HepG2 (cell line): ENCODE measurements around the gene CSNK1D. TPM values are rescaled to one million over a fixed set of nuclear protein-coding genes. Genes with fewer than 3 reads are reported as not detected.

Source experiments
- AKAP8 ChIP-seq: sonication (generic); formaldehyde crosslinking; IDR thresholded peaks from 2 replicates; pipeline ENCODE4 v1.5.1; 2020; ENCODE audit warnings: mild to moderate bottlenecking, missing genetic modification reagents
- BRD4 ChIP-seq: sonication (generic); formaldehyde crosslinking; IDR thresholded peaks from 2 replicates; pipeline ENCODE4 v1.4.0; 2020; ENCODE audit warnings: missing genetic modification reagents
- CHCHD3 ChIP-seq: sonication (generic); formaldehyde crosslinking; IDR thresholded peaks from 2 replicates; pipeline ENCODE4 v1.8.0; 2022; ENCODE audit warnings: mild to moderate bottlenecking, missing genetic modification reagents, moderate library complexity
- HNF4G ChIP-seq, 2 experiments: sonication (generic) in 1 of 2; formaldehyde crosslinking in 1 of 2; IDR thresholded peaks; 2 replicates each; pipeline versions ENCODE4 v1.4.0 to v1.6.1; 2011 to 2020; ENCODE audit warnings: borderline replicate concordance in 2 of 2, low read depth in 2 of 2, mild to moderate bottlenecking in 2 of 2, low read length in 1 of 2, missing genetic modification reagents in 1 of 2, moderate library complexity in 1 of 2
- KDM3A ChIP-seq: IDR thresholded peaks from 2 replicates; pipeline ENCODE4 v1.6.1; 2018; ENCODE audit warnings: low read depth, missing compliant biosample characterization
- MTA3 ChIP-seq: sonication (generic); formaldehyde crosslinking; IDR thresholded peaks from 2 replicates; pipeline ENCODE4 v1.4.0; 2020; ENCODE audit warnings: missing genetic modification reagents
- PAF1 ChIP-seq: IDR thresholded peaks from 2 replicates; pipeline ENCODE4 v1.6.1; 2016; ENCODE audit warnings: missing genetic modification reagents, missing compliant biosample characterization
- POLR2AphosphoS2 ChIP-seq: IDR thresholded peaks from 2 replicates; pipeline ENCODE4 v1.6.1; 2011; ENCODE audit warnings: low read depth, low read length, improper control_type of control experiment
- YY1 ChIP-seq: IDR thresholded peaks from 2 replicates; pipeline ENCODE4 v1.6.1; 2011; ENCODE audit warnings: low read length, low read depth, moderate library complexity, mild to moderate bottlenecking; ENCODE audit not compliant: insufficient read depth, insufficient replicate concordance
- ZBTB3 ChIP-seq: sonication (generic); formaldehyde crosslinking; IDR thresholded peaks from 2 replicates; pipeline ENCODE4 v1.4.0; 2020; ENCODE audit warnings: low read depth, mild to moderate bottlenecking, moderate library complexity, missing genetic modification reagents, borderline replicate concordance
- ZBTB4 ChIP-seq: sonication (generic); formaldehyde crosslinking; IDR thresholded peaks from 2 replicates; pipeline ENCODE4 v1.4.0; 2020; ENCODE audit warnings: missing genetic modification reagents, mild to moderate bottlenecking, borderline replicate concordance
- ZMAT5 ChIP-seq: sonication (generic); formaldehyde crosslinking; IDR thresholded peaks from 2 replicates; pipeline ENCODE4 v1.5.0; 2020; ENCODE audit warnings: mild to moderate bottlenecking, low read depth, missing genetic modification reagents, borderline replicate concordance
- ZNF333 ChIP-seq: sonication (generic); formaldehyde crosslinking; IDR thresholded peaks from 2 replicates; pipeline ENCODE4 v1.4.0; 2020; ENCODE audit warnings: mild to moderate bottlenecking, missing genetic modification reagents, borderline replicate concordance
- ZNF484 ChIP-seq: sonication (generic); formaldehyde crosslinking; IDR thresholded peaks from 2 replicates; pipeline ENCODE4 v1.5.1; 2020; ENCODE audit warnings: mild to moderate bottlenecking, low read depth, missing genetic modification reagents, borderline replicate concordance
- ZNF761 ChIP-seq: sonication (generic); formaldehyde crosslinking; conservative IDR thresholded peaks from 2 replicates; pipeline ENCODE4 v1.4.0; 2020; ENCODE audit warnings: mild to moderate bottlenecking, missing genetic modification reagents
- ZSCAN12 ChIP-seq: sonication (generic); formaldehyde crosslinking; IDR thresholded peaks from 2 replicates; pipeline ENCODE4 v1.9.0; 2021; ENCODE audit warnings: mild to moderate bottlenecking, missing genetic modification reagents
- polyA plus RNA-seq, 8 experiments: library from polyadenylated mRNA; depleted of rRNA in 3 of 8; stranded (reverse) in 7 of 8; unstranded in 1 of 8; fragments of >200 nt; fragmentation: Illumina TruSeq in 4 of 8; extraction: Trizol in 4 of 8; gene quantifications; 2 replicates each; pipeline versions ENCODE4 v1.2.1 to v1.2.3, GENCODE V29; 2011 to 2016; ENCODE audit warnings: low read depth in 4 of 8, missing spikeins in 1 of 8, mixed read lengths in 1 of 8; ENCODE audit not compliant: insufficient read depth in 1 of 8
- total RNA-seq, 5 experiments: library from RNA; depleted of rRNA; stranded (reverse); fragments of >200 nt; fragmentation: Illumina TruSeq; extraction: Trizol; gene quantifications; 2 replicates each; pipeline ENCODE4 v1.2.3, GENCODE V29; 2016; ENCODE audit warnings: low read depth in 1 of 5
- TF ChIP-seq, protein P1 (sequence below): sonication (generic); formaldehyde crosslinking; IDR thresholded peaks from 2 replicates; pipeline ENCODE4 v1.9.0; 2022; ENCODE audit warnings: low read depth, missing genetic modification reagents

Gene CSNK1D
- total and polyA plus RNA-seq, 2 of the 13 experiments (the other 11 are each of a cell fraction or from before 2014, with no cell fraction given) = 31.5 to 128 TPM

GRCh38 chr17:82212331-82213250 is 60.9 kb downstream of the CSNK1D start, which contains the start of gene CCDC57 (continued):
- TF ChIP-seq ZMAT5 (CRISPR knock-in tag) = no peak
- TF ChIP-seq ZNF761 (CRISPR knock-in tag) = peak; percentile 3; the same call in 1 of the 2 replicates
- TF ChIP-seq HNF4G (IDR thresholded peaks at IDR 0.05; ENCODE audit: borderline replicate concordance, low read depth, low read length) = peak; percentile 67; the same call in 1 of the 2 replicates
- TF ChIP-seq HNF4G (CRISPR knock-in tag; IDR thresholded peaks at IDR 0.05; ENCODE audit: borderline replicate concordance, low read depth) = peak; percentile 67; the same call in 1 of the 2 replicates
- no peak for TF ChIP-seq POLR2AphosphoS2
- no peak for TF ChIP-seq PAF1 (CRISPR knock-in tag)
- peak; percentile 47; the same call in 1 of the 2 replicates for TF ChIP-seq KDM3A (CRISPR knock-in tag)
- no peak; the same call in 1 of the 2 replicates for TF ChIP-seq ZSCAN12 (CRISPR knock-in tag)
- no peak; the same call in 1 of the 2 replicates for TF ChIP-seq ZBTB4 (CRISPR knock-in tag)
- TF ChIP-seq, protein P1, sequence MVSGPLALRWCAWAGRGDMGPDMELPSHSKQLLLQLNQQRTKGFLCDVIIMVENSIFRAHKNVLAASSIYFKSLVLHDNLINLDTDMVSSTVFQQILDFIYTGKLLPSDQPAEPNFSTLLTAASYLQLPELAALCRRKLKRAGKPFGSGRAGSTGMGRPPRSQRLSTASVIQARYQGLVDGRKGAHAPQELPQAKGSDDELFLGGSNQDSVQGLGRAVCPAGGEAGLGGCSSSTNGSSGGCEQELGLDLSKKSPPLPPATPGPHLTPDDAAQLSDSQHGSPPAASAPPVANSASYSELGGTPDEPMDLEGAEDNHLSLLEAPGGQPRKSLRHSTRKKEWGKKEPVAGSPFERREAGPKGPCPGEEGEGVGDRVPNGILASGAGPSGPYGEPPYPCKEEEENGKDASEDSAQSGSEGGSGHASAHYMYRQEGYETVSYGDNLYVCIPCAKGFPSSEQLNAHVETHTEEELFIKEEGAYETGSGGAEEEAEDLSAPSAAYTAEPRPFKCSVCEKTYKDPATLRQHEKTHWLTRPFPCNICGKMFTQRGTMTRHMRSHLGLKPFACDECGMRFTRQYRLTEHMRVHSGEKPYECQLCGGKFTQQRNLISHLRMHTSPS (CRISPR knock-in tag) = no peak
- TF ChIP-seq MTA3 (CRISPR knock-in tag) = no peak
- peak; percentile 73; the same call in 1 of the 2 replicates for TF ChIP-seq ZNF333 (CRISPR knock-in tag)
- no peak for TF ChIP-seq CHCHD3
- peak; percentile 89 for TF ChIP-seq AKAP8
- peak; percentile 85 for TF ChIP-seq YY1
- TF ChIP-seq ZNF484 (CRISPR knock-in tag) = no peak
- 0 out of 2 replicates have a peak, but pooled peaks have one; percentile 40 for TF ChIP-seq ZBTB3 (CRISPR knock-in tag)
- TF ChIP-seq BRD4 (CRISPR knock-in tag) = peak; percentile 98
